Activated CD4-positive, alpha-beta T cell treated with anti-CD3 and anti-CD28 coated beads, Interleukin-2, amount 50 U/mL, for 48 hours (primary cell): ENCODE data around the gene LTB4R.
A peak's percentile ranks its signal among the peaks of the same experiment; 100 is the strongest.

Experiments
- DNase-seq, 2 experiments: peaks; one replicate each; pipeline ENCODE4 v3.0.0-alpha.2; 2020

The LTB4R gene

DNA sequence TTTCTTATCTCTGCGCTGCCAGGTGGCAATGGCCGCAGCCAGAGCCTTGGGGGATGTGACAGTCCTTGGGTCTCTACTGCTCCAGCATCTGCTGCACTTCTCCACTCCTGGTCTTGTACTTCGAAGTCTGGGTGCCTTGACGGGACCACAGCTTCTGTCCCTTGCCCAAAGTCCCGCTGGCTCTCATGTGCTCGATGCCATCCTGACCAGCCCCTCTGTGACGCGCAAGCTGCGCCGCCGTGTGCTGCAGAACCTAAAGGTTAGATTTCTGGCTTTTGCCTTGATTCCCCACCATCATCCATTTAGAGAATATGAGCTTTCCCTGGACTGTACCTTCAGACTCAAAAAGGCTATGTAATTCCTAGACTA is 7.3 kb upstream of the LTB4R start:
- DNase-seq: no peak

DNA sequence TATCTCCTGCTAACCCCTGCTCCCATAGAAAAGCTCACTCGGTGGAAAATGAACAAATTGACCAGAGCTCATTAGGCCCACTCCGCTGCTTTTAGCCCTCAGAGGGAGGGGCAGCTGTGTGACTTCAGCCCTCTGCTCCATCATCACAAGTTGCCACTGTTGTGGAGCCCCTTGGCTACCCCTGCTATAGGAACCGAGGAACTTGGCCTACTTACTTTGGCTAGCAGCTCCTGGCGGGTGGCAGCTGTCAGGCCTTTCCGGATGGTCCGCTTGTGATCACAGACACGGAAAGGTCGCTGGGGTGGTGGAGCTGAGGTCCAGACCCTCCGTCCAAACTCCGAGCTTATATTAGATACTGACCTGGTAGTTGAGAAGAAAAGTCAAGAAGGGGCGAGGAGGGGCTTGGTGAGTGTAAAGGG is 4.1 kb upstream of the LTB4R start:
- DNase-seq: no peak

DNA sequence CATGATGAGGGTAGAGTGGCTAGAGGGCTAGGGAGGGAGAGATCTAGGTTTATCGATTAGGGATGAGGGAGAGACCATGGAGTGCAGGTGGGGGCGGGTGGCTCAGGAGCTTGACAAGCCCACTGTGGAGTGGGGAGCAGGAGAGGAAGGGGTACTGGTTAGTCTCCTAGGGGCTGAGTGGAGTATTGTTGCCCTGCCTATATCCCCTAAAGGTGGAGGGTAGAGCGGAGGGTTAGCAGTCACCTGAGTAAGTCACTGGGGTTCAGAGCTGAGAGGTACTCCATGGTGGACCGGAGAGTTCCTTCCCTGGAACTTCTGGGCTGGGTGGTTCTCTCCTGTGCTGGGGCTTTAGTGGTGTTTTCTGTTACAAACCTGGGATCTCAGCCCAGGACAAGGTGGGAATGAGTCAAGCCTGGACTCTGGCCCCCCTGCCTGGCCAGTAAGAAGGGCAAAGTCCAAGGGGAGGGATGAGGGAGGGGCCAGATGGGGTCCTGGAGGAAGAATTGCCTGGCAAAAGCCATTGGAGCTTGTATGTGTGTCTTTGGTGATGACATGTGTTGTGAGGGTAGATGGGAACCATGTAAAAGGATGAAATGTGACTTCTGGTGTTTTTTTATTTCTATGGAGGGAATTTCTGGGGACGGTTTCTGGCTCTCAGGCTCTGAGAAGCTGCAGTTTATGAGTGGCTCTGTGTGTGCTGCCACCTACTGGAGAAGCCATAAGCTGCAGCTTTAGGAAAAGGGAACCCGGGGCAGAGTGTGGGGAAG is 3.5 kb upstream of the LTB4R start, which contains the start of gene CIDEB:
CIDEB (minus strand) TSS at position 403 of the 767 bp plus-strand sequence; CDS start at position 284, 119 bp downstream.
- DNase-seq: peak; percentile 66 to 75

DNA sequence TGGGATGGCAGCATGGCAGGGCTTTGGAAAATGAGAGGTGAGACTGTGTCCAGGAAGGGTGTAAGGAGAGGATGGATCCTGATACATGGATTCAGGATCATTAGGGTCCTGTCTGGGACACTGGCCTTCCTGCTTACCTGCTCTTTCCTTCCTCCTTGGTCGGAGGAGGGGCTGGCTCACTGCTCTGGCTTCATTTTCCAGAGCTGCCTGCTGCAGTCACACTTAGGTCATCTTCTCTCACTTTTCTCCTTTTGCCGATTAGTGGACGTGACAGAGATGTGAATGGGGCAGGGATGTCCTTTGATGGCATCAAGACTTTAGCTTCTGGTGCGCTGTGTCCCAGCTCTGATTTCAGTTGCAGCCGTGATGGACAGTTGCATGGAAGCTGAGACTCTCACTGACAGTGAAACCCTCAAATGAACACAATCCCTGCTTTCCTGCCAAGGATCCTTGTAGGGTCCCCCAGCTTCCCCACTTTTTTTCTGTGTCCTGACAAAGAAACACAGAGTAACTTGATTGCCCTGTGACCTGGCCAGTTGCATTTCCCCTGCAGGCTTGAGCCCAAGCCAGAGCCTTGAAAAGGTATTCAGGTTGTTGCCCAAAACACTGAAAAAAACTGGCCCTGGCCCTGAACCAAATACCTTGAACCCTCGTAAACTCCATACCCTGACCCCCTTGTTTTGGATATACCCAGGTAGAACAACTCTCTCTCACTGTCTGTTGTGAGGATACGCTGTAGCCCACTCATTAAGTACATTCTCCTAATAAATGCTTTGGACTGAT is 2.8 kb upstream of the LTB4R start:
- no peak for DNase-seq

DNA sequence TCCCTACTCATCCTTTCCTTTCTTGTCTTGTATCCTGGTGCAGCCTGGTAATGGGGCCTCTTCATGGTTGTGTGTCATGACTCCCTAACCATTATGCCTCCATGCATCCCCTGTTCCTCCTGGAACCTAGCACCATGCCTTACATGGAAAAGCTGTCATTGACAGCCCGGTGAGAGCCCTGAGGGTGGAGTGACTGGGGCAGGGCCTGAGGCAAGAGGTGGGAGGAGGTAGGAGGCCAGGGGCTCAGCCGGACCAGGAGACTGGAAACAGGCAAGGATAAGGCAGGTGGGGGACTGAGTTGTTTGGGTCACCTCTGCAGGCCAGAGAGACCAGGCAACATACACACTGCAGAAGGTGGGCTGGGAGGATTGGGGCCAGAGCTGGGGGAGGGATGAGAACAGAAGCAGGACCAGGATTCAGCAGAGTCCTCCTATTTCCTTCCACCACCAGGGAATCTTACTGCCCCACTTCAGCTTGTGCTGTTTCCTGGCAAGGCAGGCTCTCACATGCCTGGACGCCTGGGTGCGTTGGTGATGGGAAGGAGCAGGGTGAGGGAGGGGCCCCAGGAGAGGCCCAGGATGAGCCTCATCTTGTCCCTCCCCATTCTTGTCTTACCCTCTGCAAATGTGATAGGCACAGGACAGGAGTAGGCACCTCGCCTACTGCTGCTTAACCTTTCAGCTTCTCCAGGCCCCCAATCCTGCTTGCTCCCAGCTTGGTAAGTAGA is 1.6 kb upstream of the LTB4R start, which contains the start of gene LTB4R2:
LTB4R2 (plus strand) TSS at position 603 of the 727 bp plus-strand sequence. CDS start 525 bp downstream, outside the sequence.
- no peak for DNase-seq

DNA sequence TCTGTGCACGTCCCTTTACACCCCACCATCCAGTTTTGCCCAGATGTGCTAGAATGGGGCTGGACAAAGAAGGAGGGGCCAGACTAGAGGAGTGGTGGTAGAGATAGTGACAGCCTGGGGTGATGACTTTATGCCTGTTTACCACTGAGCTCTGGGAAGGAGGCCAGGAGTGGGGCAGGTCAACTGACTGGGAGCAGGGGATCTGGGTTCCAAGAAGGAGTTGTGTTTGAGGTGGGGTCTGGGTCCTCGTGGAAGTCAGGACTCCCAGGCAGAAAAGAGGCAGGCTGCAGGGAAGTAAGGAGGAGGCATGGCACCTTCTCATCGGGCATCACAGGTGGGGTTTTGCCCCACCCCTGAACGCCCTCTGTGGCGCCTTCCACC is 1.0 kb upstream of the LTB4R start:
- DNase-seq: no peak

DNA sequence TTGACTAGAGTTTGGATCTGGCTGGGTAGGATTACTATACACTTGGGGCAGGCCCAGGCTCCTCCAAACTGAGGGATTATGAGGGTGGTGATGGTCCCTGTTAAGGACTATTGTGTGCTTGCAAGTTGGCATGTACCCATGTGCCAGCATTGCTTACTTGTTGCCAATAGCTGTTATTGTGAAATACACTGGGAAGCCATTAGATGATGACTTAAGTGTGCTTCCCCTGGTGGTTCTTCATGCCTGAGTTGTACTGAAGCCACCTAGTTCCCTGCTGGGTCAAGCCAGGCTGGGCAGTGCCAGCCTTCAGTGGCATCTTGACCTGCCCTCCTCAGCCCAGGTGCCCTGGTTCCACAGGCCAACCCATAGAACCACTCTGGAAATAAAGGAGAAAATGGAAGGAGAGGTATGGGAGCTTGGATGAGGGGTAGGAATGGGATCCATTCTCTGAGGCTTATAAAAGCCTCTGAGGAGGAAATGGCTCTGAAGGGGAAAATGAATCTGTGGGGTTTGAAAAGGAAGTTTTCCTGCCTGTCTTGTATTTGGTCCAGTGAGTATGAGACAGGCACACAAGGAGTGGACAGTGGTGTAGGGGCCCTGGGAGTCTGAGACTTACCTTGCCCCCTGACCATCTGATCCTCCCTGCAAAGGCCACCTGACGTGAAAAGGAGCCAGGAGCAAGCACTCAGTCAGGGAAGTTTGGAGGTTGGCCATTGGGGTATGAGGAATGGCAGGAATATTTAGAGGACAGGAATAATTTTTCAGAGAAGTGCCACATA is 724 bp downstream of the LTB4R start:
- DNase-seq: no peak

DNA sequence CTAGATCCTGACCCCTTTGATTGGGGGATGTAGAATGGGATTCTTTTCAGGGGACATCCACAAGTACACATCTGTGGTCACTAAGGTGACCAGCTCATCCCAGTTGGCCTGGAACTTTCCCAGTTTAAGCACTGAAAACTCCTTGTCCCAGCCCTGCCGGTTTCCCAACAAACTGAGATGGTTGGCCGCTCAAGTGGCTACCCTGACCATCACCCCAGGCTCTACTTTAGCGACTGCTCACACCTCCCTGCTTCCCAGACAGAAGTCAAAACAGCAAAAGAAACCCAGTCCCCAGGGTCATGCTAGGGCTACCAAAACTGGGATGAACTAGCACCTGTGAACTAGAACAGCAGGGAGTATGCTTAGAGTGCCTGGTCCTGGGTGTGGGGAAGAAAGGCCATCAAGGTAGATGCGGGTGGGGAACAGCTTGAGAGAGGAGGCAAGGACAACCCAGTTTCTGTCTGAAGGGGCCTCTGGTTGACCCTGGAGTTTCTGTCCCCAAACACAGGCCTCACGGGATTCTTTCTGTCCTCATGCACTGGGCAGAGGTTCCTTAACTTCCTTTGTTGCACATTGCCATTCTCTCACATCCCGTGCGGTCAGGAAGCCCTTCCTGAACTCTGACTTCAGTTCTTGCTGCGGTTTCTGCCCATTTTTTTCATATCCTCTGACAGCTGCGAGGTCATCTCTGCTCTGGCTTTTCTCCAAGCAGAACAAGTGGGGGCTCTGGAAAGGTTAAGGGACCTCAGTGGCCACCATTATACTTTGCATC is 1.6 kb downstream of the LTB4R start:
- DNase-seq: peak in 1 of 2 experiments; percentile 44

DNA sequence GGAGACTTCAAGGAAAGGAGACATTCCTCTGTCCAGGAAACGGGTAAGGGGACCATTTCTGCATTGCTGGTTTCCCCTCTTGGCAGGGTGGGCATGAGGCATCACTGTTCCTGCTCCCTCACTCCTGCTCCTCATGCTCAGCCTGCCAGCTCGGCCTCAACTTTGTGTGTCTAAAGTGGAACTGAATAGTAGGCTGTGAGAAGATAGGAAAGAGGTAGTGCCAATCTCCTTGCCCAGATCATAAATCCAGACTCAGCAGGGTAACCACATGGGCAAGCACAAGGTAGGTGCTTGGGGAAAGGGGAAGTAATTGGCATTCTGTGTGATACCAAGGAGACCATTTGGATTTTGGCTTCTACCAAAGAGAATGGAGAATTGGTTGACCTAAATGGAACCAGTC is 2.6 kb downstream of the LTB4R start:
- no peak for DNase-seq

DNA sequence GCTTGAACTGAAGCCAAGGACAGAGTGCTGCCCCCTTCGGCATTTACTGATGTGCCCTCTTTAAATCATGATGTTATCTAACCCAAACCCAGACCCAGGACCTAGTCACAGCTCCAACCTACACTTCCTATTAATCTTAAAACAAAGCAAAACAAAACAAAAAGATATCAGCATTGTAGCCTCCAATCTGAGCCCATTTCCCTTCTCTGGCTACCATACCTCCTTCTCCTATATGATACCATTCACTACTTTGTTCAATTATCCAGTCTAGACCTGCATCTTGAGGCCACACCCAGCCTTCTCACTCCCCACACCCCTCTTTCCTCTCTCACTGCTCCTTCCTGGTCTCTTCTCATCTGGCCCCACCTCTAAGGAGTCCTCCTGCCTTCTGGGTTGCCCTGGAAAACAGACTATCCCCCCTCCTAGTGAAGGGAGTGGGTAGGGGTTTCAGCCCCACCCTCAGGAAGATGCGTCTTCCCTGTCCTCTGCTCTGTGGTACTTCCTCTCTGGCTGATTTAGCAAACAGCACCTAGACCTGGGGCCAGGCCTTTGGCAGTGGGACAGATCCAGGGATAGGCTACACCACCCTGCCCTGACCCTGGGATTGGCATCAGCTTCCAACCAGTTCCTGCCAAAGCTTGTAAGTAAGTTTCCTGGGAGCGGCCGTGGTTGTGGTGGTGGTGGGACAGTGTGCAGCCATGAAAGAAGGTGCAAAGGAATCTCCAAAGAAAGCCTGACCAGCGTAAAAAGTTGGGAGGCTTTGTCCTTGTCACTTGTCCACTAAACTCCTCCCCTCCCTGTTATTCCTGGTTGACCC is 3.3 kb downstream of the LTB4R start:
- no peak for DNase-seq

DNA sequence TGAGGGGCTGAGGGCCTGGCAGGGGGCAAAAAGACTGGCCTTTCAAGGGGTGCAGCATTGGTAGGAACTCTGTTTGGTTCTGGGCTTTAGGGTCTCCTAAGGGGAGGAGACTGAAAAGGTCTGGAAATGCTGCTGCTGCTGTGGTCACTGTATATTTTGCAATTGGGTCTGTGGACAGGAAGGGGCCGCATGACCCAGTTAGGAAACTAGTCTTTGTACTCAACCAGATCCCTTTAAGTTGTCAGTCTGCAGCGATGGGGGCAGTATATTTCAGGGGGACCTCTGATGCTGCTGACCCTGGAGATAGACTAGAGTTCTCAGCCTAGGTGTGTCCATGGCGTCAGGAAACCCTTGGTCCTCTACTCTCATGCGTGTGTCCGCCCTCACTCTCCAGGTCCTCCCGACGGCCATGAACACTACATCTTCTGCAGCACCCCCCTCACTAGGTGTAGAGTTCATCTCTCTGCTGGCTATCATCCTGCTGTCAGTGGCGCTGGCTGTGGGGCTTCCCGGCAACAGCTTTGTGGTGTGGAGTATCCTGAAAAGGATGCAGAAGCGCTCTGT is 4.0 kb downstream of the LTB4R start:
- no peak for DNase-seq

DNA sequence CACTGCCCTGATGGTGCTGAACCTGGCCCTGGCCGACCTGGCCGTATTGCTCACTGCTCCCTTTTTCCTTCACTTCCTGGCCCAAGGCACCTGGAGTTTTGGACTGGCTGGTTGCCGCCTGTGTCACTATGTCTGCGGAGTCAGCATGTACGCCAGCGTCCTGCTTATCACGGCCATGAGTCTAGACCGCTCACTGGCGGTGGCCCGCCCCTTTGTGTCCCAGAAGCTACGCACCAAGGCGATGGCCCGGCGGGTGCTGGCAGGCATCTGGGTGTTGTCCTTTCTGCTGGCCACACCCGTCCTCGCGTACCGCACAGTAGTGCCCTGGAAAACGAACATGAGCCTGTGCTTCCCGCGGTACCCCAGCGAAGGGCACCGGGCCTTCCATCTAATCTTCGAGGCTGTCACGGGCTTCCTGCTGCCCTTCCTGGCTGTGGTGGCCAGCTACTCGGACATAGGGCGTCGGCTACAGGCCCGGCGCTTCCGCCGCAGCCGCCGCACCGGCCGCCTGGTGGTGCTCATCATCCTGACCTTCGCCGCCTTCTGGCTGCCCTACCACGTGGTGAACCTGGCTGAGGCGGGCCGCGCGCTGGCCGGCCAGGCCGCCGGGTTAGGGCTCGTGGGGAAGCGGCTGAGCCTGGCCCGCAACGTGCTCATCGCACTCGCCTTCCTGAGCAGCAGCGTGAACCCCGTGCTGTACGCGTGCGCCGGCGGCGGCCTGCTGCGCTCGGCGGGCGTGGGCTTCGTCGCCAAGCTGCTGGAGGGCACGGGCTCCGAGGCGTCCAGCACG is 4.7 kb downstream of the LTB4R start:
- DNase-seq: no peak

DNA sequence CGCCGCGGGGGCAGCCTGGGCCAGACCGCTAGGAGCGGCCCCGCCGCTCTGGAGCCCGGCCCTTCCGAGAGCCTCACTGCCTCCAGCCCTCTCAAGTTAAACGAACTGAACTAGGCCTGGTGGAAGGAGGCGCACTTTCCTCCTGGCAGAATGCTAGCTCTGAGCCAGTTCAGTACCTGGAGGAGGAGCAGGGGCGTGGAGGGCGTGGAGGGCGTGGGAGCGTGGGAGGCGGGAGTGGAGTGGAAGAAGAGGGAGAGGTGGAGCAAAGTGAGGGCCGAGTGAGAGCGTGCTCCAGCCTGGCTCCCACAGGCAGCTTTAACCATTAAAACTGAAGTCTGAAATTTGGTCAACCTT is 5.3 kb downstream of the LTB4R start:
- DNase-seq: no peak

DNA sequence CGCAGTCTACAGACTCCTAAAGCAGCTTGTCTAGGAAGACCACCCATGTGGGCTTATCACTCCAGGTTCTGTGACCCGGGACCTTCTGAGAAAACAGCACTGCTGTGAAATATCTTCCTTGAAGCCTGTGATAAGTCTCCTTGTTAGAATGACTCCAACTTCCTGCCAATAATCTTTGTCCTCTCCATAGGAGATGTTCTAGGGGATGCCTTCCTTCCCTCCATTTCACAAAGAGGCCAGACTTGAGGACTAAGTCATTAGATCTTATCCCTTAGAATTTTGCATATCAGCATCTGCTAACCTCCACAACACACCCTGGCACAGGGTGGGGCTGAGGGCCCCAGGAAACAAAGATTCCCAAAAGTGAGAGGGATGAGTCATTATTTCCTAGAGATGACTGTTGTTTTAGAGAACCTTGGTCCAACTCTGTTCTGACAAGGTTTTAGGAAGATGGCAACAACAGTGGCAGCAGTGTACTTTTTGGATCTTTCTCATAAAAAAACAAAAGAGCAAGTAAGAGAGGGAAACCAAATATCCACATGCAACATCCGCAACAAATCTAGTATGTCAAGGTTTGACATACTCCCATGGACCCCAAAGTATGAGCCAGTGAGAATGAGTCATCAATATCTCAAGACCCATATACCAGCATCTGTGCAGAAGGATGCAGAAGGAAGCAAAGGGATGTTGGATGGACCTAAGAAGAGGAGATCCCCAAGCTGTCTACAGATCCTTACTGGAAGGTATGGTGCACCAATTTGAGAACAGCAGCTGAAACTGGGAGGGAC is 6.0 kb downstream of the LTB4R start:
- no peak for DNase-seq

DNA sequence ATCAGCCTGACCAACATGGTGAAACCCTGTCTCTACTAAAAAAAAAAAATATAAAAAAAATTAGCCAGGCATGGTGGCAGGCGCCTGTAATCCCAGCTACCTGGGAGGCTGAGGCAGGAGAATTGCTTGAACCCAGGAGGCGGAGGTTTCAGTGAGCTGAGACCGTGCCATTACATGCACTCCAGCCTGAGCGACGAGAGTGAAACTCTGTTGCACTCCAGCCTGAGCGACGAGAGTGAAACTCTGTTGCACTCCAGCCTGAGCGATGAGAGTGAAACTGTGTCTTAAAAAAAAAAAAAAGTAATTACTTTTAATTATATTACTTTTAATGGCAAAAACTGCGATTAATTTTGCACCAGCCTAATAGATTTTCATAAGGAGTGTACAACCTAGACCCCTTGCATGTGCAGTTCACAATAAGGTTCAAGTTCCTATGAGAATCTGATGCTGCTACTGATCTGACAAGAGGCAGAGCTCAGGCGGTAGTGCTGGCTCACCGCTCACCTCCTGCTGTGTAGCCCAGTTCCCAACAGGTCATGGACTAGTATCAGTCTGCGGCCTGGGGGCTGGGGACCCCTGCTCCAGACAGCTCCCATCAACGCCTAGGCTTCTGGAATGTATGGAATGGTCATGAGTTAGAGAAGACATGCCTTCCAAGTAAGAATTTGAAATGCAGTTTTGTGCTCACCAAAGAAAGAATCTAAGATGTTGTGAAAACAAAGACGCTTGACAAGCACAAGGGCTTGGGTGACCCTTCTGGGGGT is 10.1 kb downstream of the LTB4R start:
- DNase-seq: no peak

DNA sequence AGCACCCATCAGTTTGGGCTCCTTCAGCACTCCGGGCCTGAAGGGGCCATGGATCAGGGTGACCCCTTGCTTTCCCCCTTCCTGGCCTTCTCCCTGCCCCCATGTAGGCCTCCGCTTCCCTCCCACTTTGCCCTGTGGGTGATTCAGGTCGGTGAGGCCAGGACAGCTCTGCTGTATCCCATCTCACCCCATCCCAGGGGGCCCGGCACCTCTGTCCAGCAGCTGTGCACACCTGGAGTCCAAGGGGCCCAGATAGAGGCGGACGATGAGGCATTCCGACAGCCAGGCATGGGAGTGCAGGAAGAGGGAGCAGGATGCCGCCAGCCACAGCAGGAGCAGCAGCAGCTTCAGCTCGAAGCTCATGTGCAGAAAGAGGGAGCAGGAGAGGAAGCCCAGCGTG is 11.4 kb downstream of the LTB4R start:
- no peak for DNase-seq

DNA sequence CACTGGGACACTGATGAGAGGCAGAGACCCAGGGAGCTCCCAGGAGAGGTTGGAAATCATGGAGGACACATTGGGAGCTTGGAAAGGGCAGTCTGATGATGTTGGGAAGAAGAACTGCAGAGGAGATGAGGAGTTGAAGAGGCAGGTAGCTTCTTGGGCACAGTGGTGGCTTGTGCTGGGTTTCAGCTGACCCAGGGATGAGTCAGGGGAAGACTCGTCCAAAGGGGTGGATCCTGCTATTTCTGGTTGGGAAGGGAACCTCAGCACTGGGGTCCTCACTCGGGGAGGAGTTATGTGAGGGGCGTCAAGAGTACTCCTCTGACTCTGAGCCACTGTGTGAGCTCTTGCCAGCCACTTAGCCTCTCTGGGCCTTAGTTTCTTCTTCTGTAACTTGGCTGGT is 12.0 kb downstream of the LTB4R start:
- no peak for DNase-seq

DNA sequence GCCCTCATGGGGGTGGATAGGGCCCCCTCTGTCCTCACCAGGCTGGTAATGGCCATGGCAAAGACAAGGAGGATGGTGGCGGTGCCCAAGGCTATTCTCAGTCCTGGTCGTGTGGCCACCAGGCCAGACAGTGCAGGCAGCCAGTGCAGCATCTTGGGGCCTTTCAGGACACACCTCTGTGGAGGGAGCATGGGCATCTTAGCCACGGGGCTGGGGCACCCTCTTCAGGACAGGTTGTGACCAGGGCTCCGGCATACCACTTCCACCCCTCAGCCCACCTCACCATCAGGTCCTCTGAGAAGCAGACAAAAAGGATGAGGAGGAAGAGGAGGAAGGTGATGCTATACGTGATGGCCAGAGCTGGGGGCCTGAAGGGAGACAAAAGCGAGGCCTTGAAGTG is 12.7 kb downstream of the LTB4R start:
- no peak for DNase-seq
